Progenitor cell of endocrine pancreas (in vitro differentiated cells): ENCODE data around the gene SEMA4G. TPM values are rescaled to one million over a fixed set of nuclear protein-coding genes. Genes with fewer than 3 reads are reported as not detected.

Experiments used
- DNase-seq: peaks from one replicate; pipeline ENCODE4 v3.0.0; 2021; ENCODE audit warnings: low spot score; ENCODE audit not compliant: unreplicated experiment
- H3K27ac Mint-ChIP-seq: 2 replicates; pipeline ENCODE4 v1.8.0; 2021; ENCODE audit warnings: mild to moderate bottlenecking, moderate library complexity, mixed read lengths
- H3K27me3 Mint-ChIP-seq: 2 replicates; pipeline ENCODE4 v1.8.0; 2021; ENCODE audit warnings: mixed read lengths
- H3K36me3 Mint-ChIP-seq: 2 replicates; pipeline ENCODE4 v1.8.0; 2022; ENCODE audit warnings: mixed read lengths; ENCODE audit not compliant: insufficient read depth
- H3K4me1 Mint-ChIP-seq: 2 replicates; pipeline ENCODE4 v1.8.0; 2021; ENCODE audit warnings: low read depth, mixed read lengths
- H3K4me3 Mint-ChIP-seq: 2 replicates; pipeline ENCODE4 v1.8.0; 2021; ENCODE audit warnings: low read depth, mild to moderate bottlenecking, moderate library complexity, mixed read lengths
- H3K9me3 Mint-ChIP-seq: 2 replicates; pipeline ENCODE4 v1.8.0; 2021; ENCODE audit warnings: low read depth, mixed read lengths
- total RNA-seq: library from RNA; stranded (reverse); gene quantifications from 2 replicates; pipeline ENCODE4 v1.2.1, GENCODE V29; 2021
- TF ChIP-seq, protein P1 (sequence below): fragments of 200-600 bp; sonication (generic); IDR thresholded peaks from one replicate; pipeline ENCODE4 v1.5.0; 2021; ENCODE audit warnings: antibody characterized with exemption, mild to moderate bottlenecking; ENCODE audit not compliant: unreplicated experiment

Gene SEMA4G
- total RNA-seq, 1 donor from 2014 or later: 62.3 TPM

DNA sequence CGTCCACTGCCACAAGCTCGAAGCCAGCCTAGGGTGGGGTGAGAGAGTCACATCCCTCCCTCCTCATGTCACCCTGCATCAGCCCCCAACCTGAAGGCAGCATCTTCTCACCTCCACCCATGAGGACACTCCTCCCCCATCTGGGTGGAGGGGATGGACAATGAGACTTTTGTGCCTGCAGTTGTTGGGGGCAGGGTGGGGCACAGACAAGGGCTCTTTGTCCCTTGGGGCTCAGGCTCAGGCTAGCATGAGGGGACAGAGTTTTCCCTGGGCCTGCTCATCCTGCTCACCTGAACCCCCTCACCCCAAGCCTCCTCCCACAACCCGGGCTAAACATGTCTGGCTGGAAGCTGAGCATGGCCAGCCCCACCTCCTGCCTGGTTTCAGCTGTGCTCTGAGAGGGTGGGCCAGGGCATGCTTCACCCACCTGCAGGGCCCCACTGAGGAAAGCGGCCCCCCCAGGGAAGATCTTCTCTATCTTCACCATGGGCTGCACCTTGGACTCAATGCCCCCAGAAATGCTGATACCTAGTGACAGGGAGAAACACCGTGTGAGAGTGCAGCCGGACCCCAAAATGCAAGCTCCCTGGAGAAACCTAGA, 39.6 kb downstream of the SEMA4G start:
- peaks cover 5% of the 10 kb centered on the region for H3K36me3 Mint-ChIP-seq
- H3K27ac Mint-ChIP-seq: no peak overlapping the region
- H3K27me3 Mint-ChIP-seq: peaks cover 6% of the 10 kb centered on the region
- peaks cover 11% of the 10 kb centered on the region for H3K4me1 Mint-ChIP-seq
- DNase-seq: no peak
- TF ChIP-seq, protein P1, sequence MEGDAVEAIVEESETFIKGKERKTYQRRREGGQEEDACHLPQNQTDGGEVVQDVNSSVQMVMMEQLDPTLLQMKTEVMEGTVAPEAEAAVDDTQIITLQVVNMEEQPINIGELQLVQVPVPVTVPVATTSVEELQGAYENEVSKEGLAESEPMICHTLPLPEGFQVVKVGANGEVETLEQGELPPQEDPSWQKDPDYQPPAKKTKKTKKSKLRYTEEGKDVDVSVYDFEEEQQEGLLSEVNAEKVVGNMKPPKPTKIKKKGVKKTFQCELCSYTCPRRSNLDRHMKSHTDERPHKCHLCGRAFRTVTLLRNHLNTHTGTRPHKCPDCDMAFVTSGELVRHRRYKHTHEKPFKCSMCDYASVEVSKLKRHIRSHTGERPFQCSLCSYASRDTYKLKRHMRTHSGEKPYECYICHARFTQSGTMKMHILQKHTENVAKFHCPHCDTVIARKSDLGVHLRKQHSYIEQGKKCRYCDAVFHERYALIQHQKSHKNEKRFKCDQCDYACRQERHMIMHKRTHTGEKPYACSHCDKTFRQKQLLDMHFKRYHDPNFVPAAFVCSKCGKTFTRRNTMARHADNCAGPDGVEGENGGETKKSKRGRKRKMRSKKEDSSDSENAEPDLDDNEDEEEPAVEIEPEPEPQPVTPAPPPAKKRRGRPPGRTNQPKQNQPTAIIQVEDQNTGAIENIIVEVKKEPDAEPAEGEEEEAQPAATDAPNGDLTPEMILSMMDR: no peak
- no peaks in the 10 kb centered on the region for H3K9me3 Mint-ChIP-seq
- H3K4me3 Mint-ChIP-seq: no peak overlapping the region

DNA sequence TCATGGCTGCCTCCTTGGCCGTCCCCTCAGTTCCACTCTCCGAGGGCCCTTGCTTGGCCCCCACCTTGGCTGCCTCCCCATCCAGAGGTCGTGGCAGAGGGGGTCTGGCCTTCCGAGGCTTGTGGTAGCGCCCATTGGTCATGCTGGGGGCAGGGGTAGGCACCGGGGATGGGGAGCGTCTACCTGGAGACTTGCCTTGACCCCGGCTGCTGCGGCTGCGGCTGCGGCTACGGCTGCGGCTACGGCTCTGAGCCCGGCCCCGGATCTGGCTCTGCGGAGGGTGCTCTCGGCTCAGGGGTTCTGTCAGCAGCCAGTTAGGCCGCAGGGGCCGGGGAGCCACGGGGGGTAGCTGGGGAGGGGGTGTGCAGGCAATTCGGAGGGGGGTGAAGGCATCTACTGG, 41.0 kb downstream of the SEMA4G start:
- Mint-ChIP-seq H3K36me3 (peaks cover 2% of the 10 kb centered on the region), H3K27me3 (peaks cover 19% of the 10 kb centered on the region), H3K27ac (no peak overlapping the region), H3K9me3 (no peaks in the 10 kb centered on the region), H3K4me3 (no peak overlapping the region), H3K4me1 (peaks cover 12% of the 10 kb centered on the region)
- no peak for DNase-seq
- TF ChIP-seq, protein P1: no peak

DNA sequence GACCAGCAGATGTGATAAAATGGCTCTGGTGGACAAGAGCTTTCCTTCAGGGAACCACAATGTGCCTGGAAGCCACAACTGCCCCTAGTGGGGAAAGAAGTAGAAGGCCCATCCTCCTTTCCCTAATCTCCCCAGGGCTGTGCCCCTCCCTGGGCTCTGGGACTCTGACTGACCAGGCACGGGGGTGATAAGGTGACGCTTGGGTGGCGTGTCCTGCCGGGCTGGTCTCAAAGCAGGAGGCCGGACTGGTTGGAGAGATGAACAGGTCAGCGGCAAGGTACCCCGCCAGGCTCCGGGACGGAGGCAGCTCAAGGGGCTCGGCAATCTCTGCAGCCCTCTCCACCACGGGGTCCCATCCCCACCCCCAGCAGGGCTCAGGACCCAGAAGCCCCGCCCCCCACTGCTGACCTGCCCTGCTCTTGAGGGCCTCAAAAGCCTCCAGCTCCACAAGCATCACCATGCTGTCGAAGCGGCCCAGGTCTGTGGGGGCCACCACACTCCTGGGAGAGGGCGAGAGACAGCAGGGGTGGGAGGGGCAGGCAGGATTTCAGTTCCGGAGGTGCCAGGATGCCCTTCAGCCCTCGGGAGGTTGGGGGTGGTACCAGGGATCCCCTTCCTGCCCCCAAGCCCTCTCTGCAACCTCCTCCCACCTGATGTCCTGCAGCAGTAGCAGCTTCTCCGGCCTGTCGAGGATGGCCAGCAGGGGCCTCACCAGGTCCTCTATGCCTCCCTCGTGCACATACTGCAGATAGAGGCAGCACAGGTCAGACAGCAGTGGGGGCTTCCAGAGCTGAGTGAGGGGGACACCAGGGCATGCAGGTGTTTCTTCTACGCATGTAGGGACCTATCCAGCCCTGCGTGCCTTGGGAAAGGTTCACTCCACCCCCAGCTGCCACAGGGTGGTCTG, 42.5 kb downstream of the SEMA4G start:
- peaks cover 30% of the 10 kb centered on the region for H3K27me3 Mint-ChIP-seq
- H3K36me3 Mint-ChIP-seq: no peaks in the 10 kb centered on the region
- H3K9me3 Mint-ChIP-seq: no peaks in the 10 kb centered on the region
- peaks cover 12% of the 10 kb centered on the region for H3K4me1 Mint-ChIP-seq
- TF ChIP-seq, protein P1: peak; percentile 50
- no peak for DNase-seq
- H3K4me3 Mint-ChIP-seq: no peak overlapping the region
- H3K27ac Mint-ChIP-seq: no peak overlapping the region

DNA sequence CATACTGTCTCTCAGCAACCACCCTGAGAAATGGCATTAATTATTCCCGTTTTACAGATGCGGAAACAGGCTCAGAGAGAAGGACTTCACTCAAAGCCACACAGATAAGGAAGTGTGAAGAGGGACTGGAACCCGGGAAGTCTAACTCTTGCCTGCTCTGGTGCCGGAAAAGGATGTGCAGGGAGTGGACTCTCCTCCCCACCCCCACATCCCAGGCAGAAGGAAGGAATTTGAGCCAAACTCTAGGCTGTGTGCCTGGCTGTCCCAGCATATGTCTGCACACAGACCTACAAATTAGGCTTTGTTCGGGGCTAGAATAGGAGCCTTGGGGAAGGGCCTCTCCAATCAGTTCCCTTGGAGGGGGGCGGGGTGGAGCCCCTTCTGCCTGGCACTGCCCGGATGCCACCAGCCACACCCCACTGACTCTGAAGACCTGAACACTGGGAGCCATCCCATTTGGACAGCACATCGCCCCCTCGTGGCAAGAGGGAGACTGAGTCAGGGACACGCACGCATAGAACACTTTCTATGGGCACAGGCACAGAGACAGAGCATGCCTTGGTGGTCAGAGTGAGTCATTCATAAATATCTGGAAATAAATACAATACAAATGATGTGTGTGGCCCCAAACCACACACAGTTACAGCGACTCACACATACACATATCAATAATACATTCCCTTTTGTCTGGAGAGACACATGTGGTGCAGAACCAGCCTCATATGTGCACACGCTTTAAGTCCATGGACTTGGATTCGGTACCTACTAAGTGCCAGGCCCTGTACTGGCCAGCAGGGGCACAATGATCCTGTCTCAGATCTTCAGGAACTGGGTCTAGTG, 43.4 kb downstream of the SEMA4G start:
- Mint-ChIP-seq H3K4me3 (no peak overlapping the region), H3K4me1 (peaks cover 12% of the 10 kb centered on the region), H3K36me3 (no peaks in the 10 kb centered on the region), H3K27me3 (peaks cover 39% of the 10 kb centered on the region), H3K9me3 (no peaks in the 10 kb centered on the region), H3K27ac (no peak overlapping the region)
- peak; percentile 58 for DNase-seq
- TF ChIP-seq, protein P1: peak; percentile 84

DNA sequence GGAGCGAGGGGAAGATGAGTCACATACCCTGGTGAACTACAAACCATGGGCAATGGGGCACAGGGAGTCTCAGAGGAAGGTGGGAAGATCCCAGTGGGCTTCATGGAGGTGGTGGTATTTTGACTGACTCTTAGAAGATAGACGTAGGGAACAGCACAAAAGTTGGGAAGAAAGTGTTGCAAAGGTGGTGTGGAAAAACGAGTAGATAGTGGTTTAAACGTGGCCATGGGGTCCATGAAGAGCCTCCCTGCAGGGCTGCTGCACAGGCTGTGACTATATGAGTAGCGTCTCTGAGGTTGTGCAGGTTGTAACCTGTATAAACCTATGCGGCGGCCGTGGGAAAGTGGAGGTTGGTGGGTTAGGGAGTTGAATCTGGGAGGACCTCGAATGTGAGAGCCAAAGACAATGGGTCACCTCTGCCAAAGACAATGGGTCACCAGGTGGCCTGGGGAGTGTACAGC, 44.1 kb downstream of the SEMA4G start:
- H3K4me3 Mint-ChIP-seq: no peak overlapping the region
- no peak overlapping the region for H3K27ac Mint-ChIP-seq
- no peaks in the 10 kb centered on the region for H3K36me3 Mint-ChIP-seq
- H3K9me3 Mint-ChIP-seq: no peaks in the 10 kb centered on the region
- H3K27me3 Mint-ChIP-seq: peaks cover 46% of the 10 kb centered on the region
- DNase-seq: no peak
- peaks cover 12% of the 10 kb centered on the region for H3K4me1 Mint-ChIP-seq
- TF ChIP-seq, protein P1: no peak
